Upper lobe of left lung (tissue), 4 donors: Measurements from ENCODE around the gene NUMBL.

Experiments
- POLR2A ChIP-seq, 4 donors: fragments of 450-650 bp; IDR thresholded peaks; one replicate each; pipeline ENCODE4 v1.5.1; 2016 to 2017; ENCODE audit warnings: antibody characterized with exemption in 4 of 4, mild to moderate bottlenecking in 2 of 4
- TF ChIP-seq, protein P1 (sequence below), 6 experiments: fragments of 450-650 bp in 4 of 6; fragments of 200-600 bp in 2 of 6; sonication (generic) in 2 of 6; IDR thresholded peaks; one replicate each; pipeline ENCODE4 v1.5.1; 2016 to 2019; ENCODE audit warnings: antibody characterized with exemption in 6 of 6

DNA sequence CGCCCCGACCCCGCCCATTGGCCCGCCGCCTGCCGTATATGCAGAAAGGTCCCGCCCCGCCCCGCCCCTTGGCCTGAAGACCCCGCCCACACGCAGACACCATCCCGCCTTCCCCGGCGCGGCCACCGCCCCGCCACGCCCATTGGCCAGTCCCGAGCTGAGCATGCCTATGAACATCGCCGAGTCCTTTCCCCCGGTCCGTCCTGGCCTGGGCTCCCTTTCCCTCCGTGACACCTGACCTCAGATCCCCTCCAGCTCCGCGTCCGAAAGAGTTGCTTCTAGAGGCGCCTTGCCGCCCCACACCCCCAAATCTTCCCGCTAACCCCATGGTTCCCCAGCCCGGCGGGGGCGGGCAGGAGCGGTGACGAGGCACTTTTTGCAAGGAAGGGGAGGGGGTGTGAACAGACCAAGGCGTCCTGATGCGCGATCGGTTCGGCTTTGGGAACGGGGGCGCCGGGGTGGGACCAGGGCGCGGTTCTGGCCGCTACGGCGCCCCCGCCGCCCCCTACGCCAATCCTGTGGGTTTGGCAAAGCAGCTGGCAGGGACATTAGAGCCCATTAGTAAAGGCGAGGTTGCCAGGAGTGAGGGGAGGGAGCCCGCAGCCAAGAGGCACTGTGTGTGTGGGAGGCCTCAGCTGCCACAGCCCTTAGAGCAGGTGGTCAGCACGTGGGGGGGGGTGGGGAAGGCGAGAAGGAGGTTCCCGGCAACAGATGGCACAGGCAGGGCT lies 406 bp upstream of the NUMBL start:
- TF ChIP-seq, protein P1, sequence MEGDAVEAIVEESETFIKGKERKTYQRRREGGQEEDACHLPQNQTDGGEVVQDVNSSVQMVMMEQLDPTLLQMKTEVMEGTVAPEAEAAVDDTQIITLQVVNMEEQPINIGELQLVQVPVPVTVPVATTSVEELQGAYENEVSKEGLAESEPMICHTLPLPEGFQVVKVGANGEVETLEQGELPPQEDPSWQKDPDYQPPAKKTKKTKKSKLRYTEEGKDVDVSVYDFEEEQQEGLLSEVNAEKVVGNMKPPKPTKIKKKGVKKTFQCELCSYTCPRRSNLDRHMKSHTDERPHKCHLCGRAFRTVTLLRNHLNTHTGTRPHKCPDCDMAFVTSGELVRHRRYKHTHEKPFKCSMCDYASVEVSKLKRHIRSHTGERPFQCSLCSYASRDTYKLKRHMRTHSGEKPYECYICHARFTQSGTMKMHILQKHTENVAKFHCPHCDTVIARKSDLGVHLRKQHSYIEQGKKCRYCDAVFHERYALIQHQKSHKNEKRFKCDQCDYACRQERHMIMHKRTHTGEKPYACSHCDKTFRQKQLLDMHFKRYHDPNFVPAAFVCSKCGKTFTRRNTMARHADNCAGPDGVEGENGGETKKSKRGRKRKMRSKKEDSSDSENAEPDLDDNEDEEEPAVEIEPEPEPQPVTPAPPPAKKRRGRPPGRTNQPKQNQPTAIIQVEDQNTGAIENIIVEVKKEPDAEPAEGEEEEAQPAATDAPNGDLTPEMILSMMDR (IDR thresholded peaks at IDR 0.05), result no peak
- TF ChIP-seq POLR2A (IDR thresholded peaks at IDR 0.05), result peak in 1 of 4 donors; percentile 62
